HepG2 (cell line): ENCODE measurements around the gene ZNF394. TPM values are rescaled to one million over a fixed set of nuclear protein-coding genes. Genes with fewer than 3 reads are reported as not detected.
A peak's percentile ranks its signal among the peaks of the same experiment; 100 is the strongest.

Source experiments
- ATF7 ChIP-seq, 2 experiments: fragments of 450-650 bp in 1 of 2; sonication (generic) in 1 of 2; formaldehyde crosslinking in 1 of 2; IDR thresholded peaks; 2 replicates each; pipeline versions ENCODE4 v1.4.0 to v1.6.1; 2016 to 2020; ENCODE audit warnings: antibody characterized with exemption in 1 of 2, mild to moderate bottlenecking in 1 of 2, missing genetic modification reagents in 1 of 2
- ERF ChIP-seq: IDR thresholded peaks from 2 replicates; pipeline ENCODE4 v1.6.1; 2018; ENCODE audit warnings: missing biosample characterization, missing genetic modification reagents
- KLF13 ChIP-seq: sonication (generic); formaldehyde crosslinking; IDR thresholded peaks from 2 replicates; pipeline ENCODE4 v1.4.0; 2020; ENCODE audit warnings: mild to moderate bottlenecking, missing genetic modification reagents
- RXRA ChIP-seq: sonication (generic); formaldehyde crosslinking; IDR thresholded peaks from 2 replicates; pipeline ENCODE4 v1.5.1; 2020; ENCODE audit warnings: missing genetic modification reagents
- SNAI1 ChIP-seq: sonication (generic); formaldehyde crosslinking; IDR thresholded peaks from 2 replicates; pipeline ENCODE4 v1.5.0; 2020; ENCODE audit warnings: mild to moderate bottlenecking, missing genetic modification reagents, borderline replicate concordance
- SOX13 ChIP-seq, 3 experiments: fragments of 450-650 bp in 1 of 3; sonication (generic) in 1 of 3; formaldehyde crosslinking in 1 of 3; IDR thresholded peaks in 2 of 3; conservative IDR thresholded peaks in 1 of 3; 2 replicates each; pipeline versions ENCODE4 v1.5.0 to v1.6.1; 2016 to 2020; ENCODE audit warnings: antibody characterized with exemption in 1 of 3, mild to moderate bottlenecking in 1 of 3, missing compliant biosample characterization in 1 of 3, missing genetic modification reagents in 1 of 3, moderate library complexity in 1 of 3
- ZNF136 ChIP-seq: sonication (generic); formaldehyde crosslinking; IDR thresholded peaks from 2 replicates; pipeline ENCODE4 v1.8.1; 2022; ENCODE audit warnings: low read depth, mild to moderate bottlenecking, moderate library complexity, missing genetic modification reagents
- ZNF20 ChIP-seq: sonication (generic); formaldehyde crosslinking; IDR thresholded peaks from 2 replicates; pipeline ENCODE4 v1.4.0; 2020; ENCODE audit warnings: mild to moderate bottlenecking, moderate library complexity, missing genetic modification reagents
- ZNF468 ChIP-seq: sonication (generic); formaldehyde crosslinking; IDR thresholded peaks from 2 replicates; pipeline ENCODE4 v1.8.0; 2022; ENCODE audit warnings: mild to moderate bottlenecking, moderate library complexity, missing genetic modification reagents
- ZNF672 ChIP-seq: sonication (generic); formaldehyde crosslinking; IDR thresholded peaks from 2 replicates; pipeline ENCODE4 v1.8.1; 2022; ENCODE audit warnings: missing genetic modification reagents
- ZNF883 ChIP-seq: sonication (generic); formaldehyde crosslinking; IDR thresholded peaks from 2 replicates; pipeline ENCODE4 v1.5.1; 2020; ENCODE audit warnings: mild to moderate bottlenecking, missing genetic modification reagents; ENCODE audit errors: not compliant biosample characterization
- polyA plus RNA-seq, 8 experiments: library from polyadenylated mRNA; depleted of rRNA in 3 of 8; stranded (reverse) in 7 of 8; unstranded in 1 of 8; fragments of >200 nt; fragmentation: Illumina TruSeq in 4 of 8; extraction: Trizol in 4 of 8; gene quantifications; 2 replicates each; pipeline versions ENCODE4 v1.2.1 to v1.2.3, GENCODE V29; 2011 to 2016; ENCODE audit warnings: low read depth in 4 of 8, missing spikeins in 1 of 8, mixed read lengths in 1 of 8; ENCODE audit not compliant: insufficient read depth in 1 of 8
- total RNA-seq, 5 experiments: library from RNA; depleted of rRNA; stranded (reverse); fragments of >200 nt; fragmentation: Illumina TruSeq; extraction: Trizol; gene quantifications; 2 replicates each; pipeline ENCODE4 v1.2.3, GENCODE V29; 2016; ENCODE audit warnings: low read depth in 1 of 5
- TF ChIP-seq, protein P1 (sequence below): sonication (generic); formaldehyde crosslinking; IDR thresholded peaks from 2 replicates; pipeline ENCODE4 v1.4.0; 2020; ENCODE audit warnings: mild to moderate bottlenecking, missing genetic modification reagents
- TF ChIP-seq, protein P2 (sequence below): sonication (generic); formaldehyde crosslinking; IDR thresholded peaks from 2 replicates; pipeline ENCODE4 v1.4.0; 2020; ENCODE audit warnings: mild to moderate bottlenecking, missing genetic modification reagents
- TF ChIP-seq, protein P3 (sequence below): sonication (generic); formaldehyde crosslinking; IDR thresholded peaks from 2 replicates; pipeline ENCODE4 v1.8.0; 2022; ENCODE audit warnings: missing genetic modification reagents, low read depth, mild to moderate bottlenecking, borderline replicate concordance
- TF ChIP-seq, protein P4 (sequence below): sonication (generic); formaldehyde crosslinking; IDR thresholded peaks from 2 replicates; pipeline ENCODE4 v1.8.0; 2022; ENCODE audit warnings: low read depth, missing genetic modification reagents
- TF ChIP-seq, protein P5 (sequence below): sonication (generic); formaldehyde crosslinking; IDR thresholded peaks from 2 replicates; pipeline ENCODE4 v1.4.0; 2020; ENCODE audit warnings: missing genetic modification reagents, borderline replicate concordance
- TF ChIP-seq, protein P6 (sequence below): sonication (generic); formaldehyde crosslinking; IDR thresholded peaks from 2 replicates; pipeline ENCODE4 v1.8.1; 2023; ENCODE audit warnings: mild to moderate bottlenecking, inconsistent platforms, moderate library complexity, missing genetic modification reagents, borderline replicate concordance
- TF ChIP-seq, protein P7 (sequence below): sonication (generic); formaldehyde crosslinking; IDR thresholded peaks from 2 replicates; pipeline ENCODE4 v1.4.0; 2020; ENCODE audit warnings: missing genetic modification reagents

Gene ZNF394
- total and polyA plus RNA-seq, 2 of the 13 experiments (the other 11 are each of a cell fraction or from before 2014, with no cell fraction given) = 7.8 to 19.6 TPM

DNA sequence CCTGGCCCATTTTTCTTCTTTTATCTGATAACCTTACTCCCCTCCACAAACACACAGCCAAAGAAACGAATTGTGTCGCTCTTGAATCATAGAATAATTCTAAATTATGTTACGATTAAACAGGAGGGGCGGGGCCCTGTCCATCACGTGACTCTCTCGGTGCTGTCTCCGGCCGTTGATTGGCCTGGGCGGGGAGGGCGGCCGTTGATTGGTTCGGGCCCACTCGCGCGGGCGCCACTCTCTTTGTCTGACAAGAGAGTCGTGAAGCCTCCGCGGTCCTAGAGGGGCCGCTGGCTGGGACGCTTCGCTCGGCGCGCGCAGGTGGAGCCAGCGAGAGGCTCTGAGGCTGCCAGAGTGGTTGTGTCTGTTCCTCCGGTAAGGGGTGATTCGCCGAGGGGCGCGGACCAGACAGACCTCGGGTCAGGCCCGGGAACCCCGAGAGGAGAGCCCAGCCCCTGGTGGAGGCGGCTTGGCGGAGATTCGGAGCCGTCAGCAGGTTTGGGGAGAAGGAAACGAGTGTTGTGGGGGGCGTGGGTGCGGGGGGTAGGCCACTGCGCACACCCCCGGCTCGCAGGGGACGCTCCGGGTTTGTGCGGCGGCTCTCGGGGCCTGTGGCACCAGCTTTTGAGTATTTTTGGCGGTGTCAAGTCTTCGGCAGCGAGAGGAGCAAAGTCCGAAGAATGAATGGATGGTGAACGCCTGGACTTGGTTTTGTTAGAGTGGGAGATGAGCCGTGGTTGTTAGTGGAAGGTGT lies 27.3 kb downstream of the ZNF394 start, which contains the start of gene ZNF789 (continued):
- TF ChIP-seq, protein P1, sequence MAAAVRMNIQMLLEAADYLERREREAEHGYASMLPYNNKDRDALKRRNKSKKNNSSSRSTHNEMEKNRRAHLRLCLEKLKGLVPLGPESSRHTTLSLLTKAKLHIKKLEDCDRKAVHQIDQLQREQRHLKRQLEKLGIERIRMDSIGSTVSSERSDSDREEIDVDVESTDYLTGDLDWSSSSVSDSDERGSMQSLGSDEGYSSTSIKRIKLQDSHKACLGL (CRISPR knock-in tag) = peak; percentile 44; the same call in 1 of the 2 replicates
- TF ChIP-seq ZNF883 (CRISPR knock-in tag) (peak; percentile 71), ZNF136 (CRISPR knock-in tag) (no peak), SOX13 (IDR thresholded peaks at IDR 0.05) (no peak), SOX13 (CRISPR knock-in tag; conservative IDR thresholded peaks at IDR 0.05 in 1 of 2, IDR thresholded peaks at IDR 0.05 in 1 of 2) (no peak), ATF7 (IDR thresholded peaks at IDR 0.05) (no peak), ATF7 (CRISPR knock-in tag; IDR thresholded peaks at IDR 0.05) (no peak), KLF13 (CRISPR knock-in tag) (no peak), ZNF672 (CRISPR knock-in tag) (no peak), SNAI1 (CRISPR knock-in tag) (peak; percentile 51; the same call in 1 of the 2 replicates), ZNF20 (CRISPR knock-in tag) (no peak; the same call in 1 of the 2 replicates), ERF (CRISPR knock-in tag) (peak; percentile 65), RXRA (CRISPR knock-in tag) (no peak; the same call in 1 of the 2 replicates), ZNF468 (CRISPR knock-in tag) (no peak)
- TF ChIP-seq, protein P2, sequence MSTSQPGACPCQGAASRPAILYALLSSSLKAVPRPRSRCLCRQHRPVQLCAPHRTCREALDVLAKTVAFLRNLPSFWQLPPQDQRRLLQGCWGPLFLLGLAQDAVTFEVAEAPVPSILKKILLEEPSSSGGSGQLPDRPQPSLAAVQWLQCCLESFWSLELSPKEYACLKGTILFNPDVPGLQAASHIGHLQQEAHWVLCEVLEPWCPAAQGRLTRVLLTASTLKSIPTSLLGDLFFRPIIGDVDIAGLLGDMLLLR (CRISPR knock-in tag) = no peak
- TF ChIP-seq, protein P3, sequence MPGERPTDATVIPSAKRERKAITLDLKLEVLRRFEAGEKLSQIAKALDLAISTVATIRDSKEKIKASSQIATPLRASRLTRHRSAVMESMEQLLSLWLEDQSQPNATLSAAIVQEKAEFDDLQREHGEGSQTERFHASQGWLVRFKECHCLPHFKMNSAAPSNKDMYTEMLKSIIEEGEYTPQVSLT (CRISPR knock-in tag) = no peak
- TF ChIP-seq, protein P4, sequence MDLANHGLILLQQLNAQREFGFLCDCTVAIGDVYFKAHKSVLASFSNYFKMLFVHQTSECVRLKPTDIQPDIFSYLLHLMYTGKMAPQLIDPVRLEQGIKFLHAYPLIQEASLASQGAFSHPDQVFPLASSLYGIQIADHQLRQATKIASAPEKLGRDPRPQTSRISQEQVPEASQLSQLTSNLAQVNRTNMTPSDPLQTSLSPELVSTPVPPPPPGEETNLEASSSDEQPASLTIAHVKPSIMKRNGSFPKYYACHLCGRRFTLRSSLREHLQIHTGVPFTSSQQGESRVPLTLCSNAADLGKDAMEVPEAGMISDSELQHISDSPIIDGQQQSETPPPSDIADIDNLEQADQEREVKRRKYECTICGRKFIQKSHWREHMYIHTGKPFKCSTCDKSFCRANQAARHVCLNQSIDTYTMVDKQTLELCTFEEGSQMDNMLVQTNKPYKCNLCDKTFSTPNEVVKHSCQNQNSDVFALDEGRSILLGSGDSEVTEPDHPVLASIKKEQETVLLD (CRISPR knock-in tag) = no peak
- TF ChIP-seq, protein P5, sequence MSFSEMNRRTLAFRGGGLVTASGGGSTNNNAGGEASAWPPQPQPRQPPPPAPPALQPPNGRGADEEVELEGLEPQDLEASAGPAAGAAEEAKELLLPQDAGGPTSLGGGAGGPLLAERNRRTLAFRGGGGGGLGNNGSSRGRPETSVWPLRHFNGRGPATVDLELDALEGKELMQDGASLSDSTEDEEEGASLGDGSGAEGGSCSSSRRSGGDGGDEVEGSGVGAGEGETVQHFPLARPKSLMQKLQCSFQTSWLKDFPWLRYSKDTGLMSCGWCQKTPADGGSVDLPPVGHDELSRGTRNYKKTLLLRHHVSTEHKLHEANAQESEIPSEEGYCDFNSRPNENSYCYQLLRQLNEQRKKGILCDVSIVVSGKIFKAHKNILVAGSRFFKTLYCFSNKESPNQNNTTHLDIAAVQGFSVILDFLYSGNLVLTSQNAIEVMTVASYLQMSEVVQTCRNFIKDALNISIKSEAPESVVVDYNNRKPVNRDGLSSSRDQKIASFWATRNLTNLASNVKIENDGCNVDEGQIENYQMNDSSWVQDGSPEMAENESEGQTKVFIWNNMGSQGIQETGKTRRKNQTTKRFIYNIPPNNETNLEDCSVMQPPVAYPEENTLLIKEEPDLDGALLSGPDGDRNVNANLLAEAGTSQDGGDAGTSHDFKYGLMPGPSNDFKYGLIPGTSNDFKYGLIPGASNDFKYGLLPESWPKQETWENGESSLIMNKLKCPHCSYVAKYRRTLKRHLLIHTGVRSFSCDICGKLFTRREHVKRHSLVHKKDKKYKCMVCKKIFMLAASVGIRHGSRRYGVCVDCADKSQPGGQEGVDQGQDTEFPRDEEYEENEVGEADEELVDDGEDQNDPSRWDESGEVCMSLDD (CRISPR knock-in tag) = no peak
- TF ChIP-seq, protein P6, sequence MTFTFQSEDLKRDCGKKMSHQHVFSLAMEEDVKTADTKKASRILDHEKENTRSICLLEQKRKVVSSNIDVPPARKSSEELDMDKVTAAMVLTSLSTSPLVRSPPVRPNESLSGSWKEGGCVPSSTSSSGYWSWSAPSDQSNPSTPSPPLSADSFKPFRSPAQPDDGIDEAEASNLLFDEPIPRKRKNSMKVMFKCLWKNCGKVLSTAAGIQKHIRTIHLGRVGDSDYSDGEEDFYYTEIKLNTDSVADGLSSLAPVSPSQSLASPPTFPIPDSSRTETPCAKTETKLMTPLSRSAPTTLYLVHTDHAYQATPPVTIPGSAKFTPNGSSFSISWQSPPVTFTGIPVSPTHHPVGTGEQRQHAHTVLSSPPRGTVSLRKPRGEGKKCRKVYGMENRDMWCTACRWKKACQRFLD (CRISPR knock-in tag) = no peak
- TF ChIP-seq, protein P7, sequence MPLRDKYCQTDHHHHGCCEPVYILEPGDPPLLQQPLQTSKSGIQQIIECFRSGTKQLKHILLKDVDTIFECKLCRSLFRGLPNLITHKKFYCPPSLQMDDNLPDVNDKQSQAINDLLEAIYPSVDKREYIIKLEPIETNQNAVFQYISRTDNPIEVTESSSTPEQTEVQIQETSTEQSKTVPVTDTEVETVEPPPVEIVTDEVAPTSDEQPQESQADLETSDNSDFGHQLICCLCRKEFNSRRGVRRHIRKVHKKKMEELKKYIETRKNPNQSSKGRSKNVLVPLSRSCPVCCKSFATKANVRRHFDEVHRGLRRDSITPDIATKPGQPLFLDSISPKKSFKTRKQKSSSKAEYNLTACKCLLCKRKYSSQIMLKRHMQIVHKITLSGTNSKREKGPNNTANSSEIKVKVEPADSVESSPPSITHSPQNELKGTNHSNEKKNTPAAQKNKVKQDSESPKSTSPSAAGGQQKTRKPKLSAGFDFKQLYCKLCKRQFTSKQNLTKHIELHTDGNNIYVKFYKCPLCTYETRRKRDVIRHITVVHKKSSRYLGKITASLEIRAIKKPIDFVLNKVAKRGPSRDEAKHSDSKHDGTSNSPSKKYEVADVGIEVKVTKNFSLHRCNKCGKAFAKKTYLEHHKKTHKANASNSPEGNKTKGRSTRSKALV (CRISPR knock-in tag) = 0 out of 2 replicates have a peak, but pooled peaks have one; percentile 20
